HCEC 1CT (cell line): ENCODE data around the gene BRSK2.

Experiments
- DNase-seq: peaks from one replicate; pipeline ENCODE4 v3.0.0-alpha.2; 2017

BRSK2 gene

GRCh38 chr11:1377231-1377780 is 12.4 kb upstream of the BRSK2 start:
- no peak for DNase-seq

GRCh38 chr11:1381793-1382425 is 7.8 kb upstream of the BRSK2 start:
- DNase-seq = no peak

- DNase-seq = no peak
Observed at GRCh38 chr11:1382429-1382828, 7.3 kb upstream of the BRSK2 start.

GRCh38 chr11:1382831-1383607 is 6.7 kb upstream of the BRSK2 start:
- peak; percentile 27 for DNase-seq

GRCh38 chr11:1384199-1384970 is 5.3 kb upstream of the BRSK2 start:
- no peak for DNase-seq

- DNase-seq = no peak
Observed at GRCh38 chr11:1387521-1387920, 2.2 kb upstream of the BRSK2 start.

GRCh38 chr11:1387961-1388762 is 1.6 kb upstream of the BRSK2 start:
- no peak for DNase-seq

GRCh38 chr11:1388763-1389102 is 1.0 kb upstream of the BRSK2 start:
- no peak for DNase-seq

- DNase-seq = peak; percentile 97
Observed at GRCh38 chr11:1389103-1389931, 417 bp upstream of the BRSK2 start.

GRCh38 chr11:1390569-1391164 is 933 bp downstream of the BRSK2 start:
- DNase-seq = no peak

GRCh38 chr11:1391165-1392075 is 1.7 kb downstream of the BRSK2 start:
- DNase-seq = no peak

GRCh38 chr11:1392111-1392510 is 2.4 kb downstream of the BRSK2 start:
- DNase-seq = no peak

GRCh38 chr11:1392561-1392960 is 2.8 kb downstream of the BRSK2 start:
- DNase-seq = no peak

- DNase-seq = no peak
Observed at GRCh38 chr11:1393038-1393710, 3.4 kb downstream of the BRSK2 start.

- DNase-seq = no peak
Observed at GRCh38 chr11:1394936-1395772, 5.4 kb downstream of the BRSK2 start.

GRCh38 chr11:1395773-1396374 is 6.1 kb downstream of the BRSK2 start:
- no peak for DNase-seq

GRCh38 chr11:1396375-1396841 is 6.7 kb downstream of the BRSK2 start:
- DNase-seq = no peak
